B cell (primary cell): ENCODE data around the gene PIP5KL1. TPM values are rescaled to one million over a fixed set of nuclear protein-coding genes. Genes with fewer than 3 reads are reported as not detected.

Source experiments
- ATAC-seq: fragments of 200-7000 bp; cut with Tn5 transposase; one replicate; pipeline ENCODE4 v1.10.0; 2021; ENCODE audit warnings: low read depth, mild to moderate bottlenecking, moderate number of reproducible peaks, moderate library complexity
- CTCF ChIA-PET: fragments of 350-600 bp; sonication (Branson Sonifier 250); formaldehyde crosslinking; loops from one replicate; lab custom pipeline; 2021; ENCODE audit warnings: antibody characterized with exemption, inconsistent platforms; lab: Charles Lee
- POLR2A ChIA-PET: fragments of 350-600 bp; sonication (Branson Sonifier 250); formaldehyde crosslinking; loops from one replicate; lab custom pipeline; 2021; ENCODE audit warnings: antibody characterized with exemption; lab: Charles Lee
- DNase-seq: peaks from one replicate; pipeline ENCODE4 v3.0.0; 2013
- H2AFZ ChIP-seq: 2 replicates; pipeline ENCODE4 v1.6.1; 2012; ENCODE audit warnings: mild to moderate bottlenecking, low read depth, low read length; ENCODE audit not compliant: insufficient read depth, poor library complexity, severe bottlenecking
- H3K27ac ChIP-seq, 2 donors: 1 replicate in 1 of 2; 2 replicates in 1 of 2; pipeline ENCODE4 v1.5.1; 2012 to 2013; ENCODE audit warnings: low read length in 2 of 2, mild to moderate bottlenecking in 2 of 2, moderate library complexity in 1 of 2
- H3K27me3 ChIP-seq, 4 experiments: fragments of 200-600 bp in 1 of 4; sonication (generic) in 1 of 4; replicated peaks in 1 of 4; 1 replicate in 2 of 4; 2 replicates in 2 of 4; pipeline versions ENCODE4 v1.6.1 to v1.7.0; 2013 to 2016; ENCODE audit warnings: low read length in 3 of 4, mild to moderate bottlenecking in 2 of 4, mixed read lengths in 1 of 4, moderate library complexity in 1 of 4; ENCODE audit not compliant: insufficient read depth in 4 of 4, control insufficient read depth in 3 of 4; ENCODE audit errors: control extremely low read depth in 1 of 4
- H3K36me3 ChIP-seq, 2 experiments: replicated peaks in 1 of 2; 1 replicate in 1 of 2; 2 replicates in 1 of 2; pipeline versions ENCODE4 v1.6.1 to v1.7.1; 2013; ENCODE audit warnings: low read length in 1 of 2; ENCODE audit not compliant: insufficient read depth in 2 of 2, control insufficient read depth in 1 of 2; ENCODE audit errors: control extremely low read depth in 1 of 2, extremely low read depth in 1 of 2
- H3K4me1 ChIP-seq, 2 donors: fragments of 200-600 bp in 1 of 2; sonication (generic) in 1 of 2; 1 replicate in 1 of 2; 2 replicates in 1 of 2; pipeline versions ENCODE4 v1.5.1 to v1.6.1; 2013 to 2017; ENCODE audit warnings: low read length in 2 of 2; ENCODE audit not compliant: control insufficient read depth in 2 of 2, insufficient read depth in 2 of 2
- H3K4me2 ChIP-seq: replicated peaks from 2 replicates; pipeline ENCODE3; 2012; ENCODE audit warnings: mild to moderate bottlenecking, low read depth, low read length; ENCODE audit not compliant: poor library complexity, severe bottlenecking
- H3K4me3 ChIP-seq, 5 experiments: fragments of 200-600 bp in 1 of 5; sonication (generic) in 1 of 5; 1 replicate in 3 of 5; 2 replicates in 2 of 5; pipeline versions ENCODE4 v1.5.1 to v1.7.0; 2011 to 2016; ENCODE audit warnings: low read length in 4 of 5, mild to moderate bottlenecking in 4 of 5, low read depth in 2 of 5, control low read depth in 1 of 5, moderate library complexity in 1 of 5; ENCODE audit not compliant: insufficient read depth in 1 of 5; ENCODE audit errors: control extremely low read depth in 1 of 5, extremely low read depth in 1 of 5
- H3K79me2 ChIP-seq: fragments of 200-600 bp; sonication (generic); one replicate; pipeline ENCODE4 v1.6.0; 2016; ENCODE audit warnings: low read length; ENCODE audit not compliant: control insufficient read depth, insufficient read depth
- H3K9ac ChIP-seq: fragments of 200-600 bp; sonication (generic); 2 replicates; pipeline ENCODE4 v1.6.1; 2017; ENCODE audit warnings: mild to moderate bottlenecking, low read length, moderate library complexity
- H3K9me3 ChIP-seq, 3 donors: one replicate each; pipeline versions ENCODE4 v1.6.1 to v1.7.1; 2013; ENCODE audit warnings: low read length in 2 of 3; ENCODE audit not compliant: control insufficient read depth in 2 of 3, insufficient read depth in 1 of 3; ENCODE audit errors: control extremely low read depth in 1 of 3
- H4K20me1 ChIP-seq: 2 replicates; pipeline ENCODE4 v1.6.0; 2012; ENCODE audit warnings: mild to moderate bottlenecking, low read length; ENCODE audit not compliant: insufficient read depth, control insufficient read depth, poor library complexity, severe bottlenecking
- H3K27ac Mint-ChIP-seq: one replicate; pipeline ENCODE4 v1.8.0; 2021; ENCODE audit warnings: mixed read lengths
- H3K27me3 Mint-ChIP-seq: one replicate; pipeline ENCODE4 v1.8.0; 2021; ENCODE audit warnings: mixed read lengths
- H3K4me1 Mint-ChIP-seq: one replicate; pipeline ENCODE4 v1.8.0; 2021; ENCODE audit warnings: mixed read lengths
- H3K4me3 Mint-ChIP-seq: one replicate; pipeline ENCODE4 v1.8.0; 2021; ENCODE audit warnings: mixed read lengths
- H3K9me3 Mint-ChIP-seq: one replicate; pipeline ENCODE4 v1.8.0; 2022; ENCODE audit warnings: mixed read lengths; ENCODE audit not compliant: insufficient read depth
- CTCF ChIP-seq: fragments of 200-600 bp; IDR thresholded peaks from one replicate; pipeline ENCODE4 v1.8.0; 2022; ENCODE audit warnings: antibody characterized with exemption, mild to moderate bottlenecking
- EZH2 ChIP-seq: IDR thresholded peaks from 2 replicates; pipeline ENCODE4 v1.6.1; 2012; ENCODE audit warnings: borderline replicate concordance, low read depth, mild to moderate bottlenecking, moderate library complexity, low read length; ENCODE audit not compliant: insufficient read depth, poor library complexity, severe bottlenecking
- WGBS: methylation state at CpG from one replicate; pipeline ENCODE4 v1.1.5; 2013; ENCODE audit warnings: missing lambda C conversion rate; ENCODE audit not compliant: insufficient coverage; 5-methylcytosine and 5-hydroxymethylcytosine counted together
- intact Hi-C: fragments of 100-400 bp; cut with micrococcal nuclease; formaldehyde crosslinking; loops from one replicate; pipeline ENCODE4 v1.10.0; 2022
- polyA plus RNA-seq: library from polyadenylated mRNA; depleted of rRNA; stranded (reverse); fragments of >200 nt; gene quantifications from 2 replicates; pipeline ENCODE4 v1.2.3, GENCODE V29; 2012
- total RNA-seq, 2 donors: library from RNA; stranded (reverse); fragments of 120-200 nt in 1 of 2; gene quantifications; 1 replicate in 1 of 2; 2 replicates in 1 of 2; pipeline versions ENCODE4 v1.2.3 to v1.2.4, GENCODE V29; 2013 to 2022

PIP5KL1 gene
- total and polyA plus RNA-seq, 2 donors (not counting 1 experiment from before 2014, with no cell fraction given), result 0.75 to 1.4 TPM

- ATAC-seq, result no peak
Measured at GRCh38 chr9:127918183-127919107, 12.1 kb downstream of the PIP5KL1 start.

More at GRCh38 chr9:127918183-127919107, 12.1 kb downstream of the PIP5KL1 start:
- WGBS, result 79% methylated on average over 7 of the region's 8 CpGs
- Mint-ChIP-seq H3K27me3 (no peaks in the 10 kb centered on the region), H3K9me3 (no peaks in the 10 kb centered on the region), H3K4me1 (peaks cover 59% of the 10 kb centered on the region), H3K4me3 (peak overlapping the region; percentile 94), H3K27ac (peak overlapping the region; percentile 95)
- Histone ChIP-seq H3K4me3 (peak overlapping the region in 1 of 5 experiments; percentile 99), H3K4me2 (peak overlapping the region; percentile 100), H3K4me1 (peaks cover 46 to 68% of the 10 kb centered on the region in 2 donors), H2AFZ (no peak overlapping the region), H3K9ac (peak overlapping the region; percentile 66), H4K20me1 (no peaks in the 10 kb centered on the region), H3K27me3 (peaks cover 0 to 3% (median 0%) of the 10 kb centered on the region in 4 experiments), H3K36me3 (peaks cover 0 to 12% of the 10 kb centered on the region in 2 experiments), H3K27ac (peak overlapping the region; percentile 81 to 86), H3K9me3 (no peaks in the 10 kb centered on the region), H3K79me2 (peaks cover 63% of the 10 kb centered on the region)
- CTCF ChIA-PET, result interaction anchor here (1.2 to 17.3 kb wide), 10 partner anchors 14 to 329 kb away, joined by 3 to 237 read pairs (median 19); partner anchors contain the start of gene TOR2A
- TF ChIP-seq EZH2 (no peak), CTCF (no peak)
- POLR2A ChIA-PET, result interaction anchor here (0.7 to 6.4 kb wide), 4 partner anchors 9 to 148 kb away, joined by 3 to 228 read pairs (median 8); partner anchors contain the start of gene ST6GALNAC6
- DNase-seq, result peak; percentile 50
- intact Hi-C loops, result loop anchor here (5.0 kb wide), 1 partner anchor 306 kb away; the partner anchor contains the start of gene STXBP1
